GM12891 (cell line): ENCODE results near the gene WNT8B.

ENCODE experiments used
- DNase-seq: peaks from one replicate; pipeline ENCODE4 v3.0.0; 2011; ENCODE audit warnings: low spot score; ENCODE audit not compliant: insufficient read length
- FAIRE-seq: peaks from 2 replicates; lab custom pipeline; 2011; peaks lifted over from hg19 to GRCh38; lab: Jason Lieb, UNC
- PAX5 ChIP-seq: IDR thresholded peaks from 2 replicates; pipeline ENCODE4 v1.6.1; 2011; ENCODE audit warnings: low read length, moderate library complexity, mild to moderate bottlenecking; ENCODE audit not compliant: insufficient read depth, severe bottlenecking
- POLR2A ChIP-seq: IDR thresholded peaks from 2 replicates; pipeline ENCODE4 v1.6.1; 2011; ENCODE audit warnings: low read depth, low read length, control low read depth
- POLR2AphosphoS5 ChIP-seq: IDR thresholded peaks from 2 replicates; pipeline ENCODE4 v1.6.1; 2011; ENCODE audit warnings: low read depth, low read length, control low read depth
- POU2F2 ChIP-seq: IDR thresholded peaks from 2 replicates; pipeline ENCODE4 v1.6.1; 2011; ENCODE audit warnings: low read depth, mild to moderate bottlenecking, control low read depth, low read length, moderate library complexity
- SPI1 ChIP-seq: IDR thresholded peaks from 2 replicates; pipeline ENCODE4 v1.6.1; 2011; ENCODE audit warnings: low read depth, low read length, control low read depth
- TAF1 ChIP-seq: IDR thresholded peaks from 2 replicates; pipeline ENCODE4 v1.6.1; 2011; ENCODE audit warnings: low read depth, low read length, control low read depth

WNT8B gene

DNA sequence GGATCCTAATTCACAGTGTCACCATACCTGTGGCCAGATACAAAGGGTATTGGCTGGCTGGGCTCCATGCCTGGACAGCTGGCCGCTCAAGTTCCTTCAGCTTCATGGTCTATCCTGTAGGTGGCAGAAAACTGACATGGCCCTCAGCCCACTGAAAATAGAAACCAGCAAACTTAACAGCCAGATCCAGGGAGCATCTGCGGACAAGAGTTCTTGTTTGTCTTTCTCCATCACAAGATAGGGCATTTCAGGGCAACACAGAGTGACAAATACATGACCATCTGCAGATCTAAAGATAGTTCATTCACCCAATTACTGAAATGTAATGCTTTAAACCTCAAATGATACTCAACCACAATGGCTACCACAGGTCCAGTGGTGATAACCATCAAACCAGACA, 54.0 kb downstream of the WNT8B start:
- DNase-seq (no peak), FAIRE-seq (no peak)
- TF ChIP-seq TAF1 (no peak), POLR2AphosphoS5 (no peak), POLR2A (no peak), PAX5 (no peak), POU2F2 (no peak), SPI1 (no peak)

DNA sequence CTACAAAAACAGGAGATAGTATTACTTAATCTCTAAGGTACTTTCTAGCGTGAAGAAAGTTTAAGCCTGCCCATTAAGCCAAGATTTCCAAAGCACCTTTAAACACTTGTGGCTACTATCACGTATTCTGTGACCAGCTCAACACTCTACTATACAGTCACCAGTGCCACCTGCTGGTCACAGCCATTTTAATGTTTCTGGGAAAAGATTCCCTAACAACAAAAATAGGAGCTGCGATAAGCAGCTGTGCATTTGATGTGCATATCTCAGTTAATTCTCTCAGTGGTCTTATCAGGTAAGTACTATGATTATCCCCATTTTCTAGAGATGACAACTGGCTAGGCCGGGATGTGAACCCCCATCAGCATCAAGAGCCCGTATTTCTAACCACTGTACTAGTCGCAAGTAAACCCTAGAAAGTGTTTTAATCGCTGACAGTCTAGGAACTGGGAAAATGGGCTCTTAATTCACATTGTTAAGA, 56.0 kb downstream of the WNT8B start:
- DNase-seq (no peak), FAIRE-seq (peak; percentile 75)
- TF ChIP-seq POLR2AphosphoS5 (no peak), POLR2A (no peak), PAX5 (no peak)

DNA sequence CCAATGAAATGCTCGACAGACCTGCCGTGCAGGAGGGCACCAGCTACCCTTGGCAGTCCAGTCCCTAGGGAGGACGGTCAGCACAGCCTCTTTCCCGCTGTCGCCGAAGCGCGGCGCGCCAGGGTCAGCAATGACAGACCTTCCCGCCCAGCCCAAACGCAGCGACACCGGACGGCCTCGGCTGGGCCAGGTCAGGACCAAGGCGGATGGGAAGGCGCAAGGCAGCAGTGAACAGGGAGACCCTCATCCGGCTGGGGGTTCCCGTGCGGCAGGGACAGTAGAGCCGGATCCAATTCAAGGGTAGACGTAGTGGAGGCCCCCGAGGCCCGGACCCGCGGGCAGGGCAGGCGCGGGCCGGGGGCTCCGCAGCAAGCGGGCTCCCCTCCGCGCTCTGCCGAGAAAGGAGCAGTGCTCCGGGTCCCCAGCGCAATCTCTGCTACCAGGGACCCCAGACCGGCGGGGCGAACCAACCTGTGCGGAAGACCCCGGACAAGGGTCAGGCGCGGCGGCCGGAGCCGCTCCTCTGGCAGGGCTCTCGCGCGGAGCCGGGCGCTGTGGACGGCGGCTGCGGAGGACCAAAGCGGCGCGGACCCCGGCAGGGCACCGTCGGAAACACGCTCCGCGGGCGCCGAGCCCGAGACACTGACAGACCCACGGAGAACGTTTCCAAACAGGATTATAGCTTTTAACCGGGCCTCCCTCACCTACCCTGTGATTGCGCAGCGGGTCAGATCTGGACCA, 56.7 kb downstream of the WNT8B start, which contains the start of gene SEC31B:
Gene SEC31B, minus strand, starts transcription at position 551 of the 741 bp plus-strand sequence. CDS start 2,909 bp downstream, outside the sequence.
- no peak for TF ChIP-seq POU2F2
- peak; percentile 5 for FAIRE-seq
- no peak for DNase-seq

DNA sequence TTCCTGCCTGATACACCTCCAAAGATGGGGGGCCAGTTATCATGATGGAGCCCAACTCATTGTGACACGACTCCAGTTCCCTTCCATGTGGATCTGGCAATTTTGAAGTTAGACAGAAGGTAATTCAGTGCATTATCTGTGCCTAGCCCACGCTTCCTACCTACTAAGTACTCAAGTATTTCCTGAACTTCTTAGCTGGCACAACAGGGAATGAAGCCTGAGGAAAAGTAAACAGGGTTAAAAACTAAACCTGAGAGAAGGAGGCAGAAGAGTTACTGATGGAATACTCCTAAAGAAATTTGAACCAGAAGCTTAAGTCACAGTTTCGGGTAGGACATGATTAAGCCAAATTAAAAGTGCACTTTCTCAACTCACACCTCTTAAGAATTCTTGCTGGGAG, 58.0 kb downstream of the WNT8B start:
- FAIRE-seq (no peak), DNase-seq (no peak)
- no peak for TF ChIP-seq SPI1
- no peak for TF ChIP-seq PAX5
- no peak for TF ChIP-seq POU2F2
- TF ChIP-seq TAF1, result no peak

DNA sequence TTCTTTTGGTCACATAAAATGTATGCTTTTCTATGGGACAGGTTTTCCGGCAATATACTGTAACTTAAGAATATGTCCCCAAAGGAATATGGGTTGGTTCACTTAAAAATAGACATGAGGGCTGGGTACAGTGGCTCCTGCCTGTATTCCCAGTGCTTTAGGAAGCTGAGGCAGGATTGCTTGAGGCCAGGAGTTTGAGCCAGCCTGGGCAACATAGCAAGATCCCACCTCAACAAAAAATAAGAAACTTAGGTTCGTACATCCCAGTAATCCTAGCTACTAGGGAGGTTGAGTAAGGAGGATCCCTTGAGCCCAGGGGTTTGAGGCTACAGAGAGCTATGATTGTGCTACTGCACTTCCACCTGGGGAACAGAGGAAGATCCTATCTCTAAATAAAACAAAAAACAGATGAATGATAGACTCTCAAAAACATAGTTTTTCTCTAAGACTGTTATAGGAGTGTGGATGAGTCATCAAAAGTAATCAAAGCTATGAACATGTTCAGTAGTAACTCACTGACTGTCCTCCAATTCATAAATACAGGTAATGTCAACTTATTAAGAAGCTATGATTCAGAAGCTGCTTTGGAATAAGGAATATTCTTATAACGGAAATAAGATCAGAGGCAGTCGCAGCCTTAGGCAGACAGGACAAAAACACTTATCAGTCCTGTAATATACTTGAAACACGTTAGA, 59.4 kb downstream of the WNT8B start:
- FAIRE-seq (no peak), DNase-seq (no peak)
- TF ChIP-seq POLR2AphosphoS5 (no peak), SPI1 (no peak), POLR2A (no peak), PAX5 (no peak), POU2F2 (no peak), TAF1 (no peak)

DNA sequence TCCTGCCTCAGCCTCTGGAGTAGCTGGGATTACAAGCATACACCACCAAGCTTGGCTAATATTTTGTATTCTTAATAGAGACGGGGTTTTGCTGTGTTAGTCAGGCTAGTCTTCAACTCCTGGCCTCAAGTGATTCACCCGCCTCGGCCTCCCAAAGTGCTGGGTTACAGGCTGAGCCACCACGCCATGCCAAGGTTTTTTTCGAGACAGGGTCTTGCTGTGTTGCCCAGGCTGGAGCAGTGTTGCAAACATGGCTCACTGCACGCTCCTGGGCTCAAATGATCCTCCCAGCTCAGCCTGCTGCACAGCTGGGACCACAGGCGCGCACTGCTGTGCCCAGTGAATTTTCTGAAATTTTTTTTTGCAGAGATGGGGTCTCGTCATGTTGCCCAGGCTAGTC, 60.1 kb downstream of the WNT8B start:
- no peak for DNase-seq
- no peak for FAIRE-seq
- TF ChIP-seq POLR2A (no peak), PAX5 (no peak), TAF1 (no peak), POLR2AphosphoS5 (no peak), SPI1 (no peak)

DNA sequence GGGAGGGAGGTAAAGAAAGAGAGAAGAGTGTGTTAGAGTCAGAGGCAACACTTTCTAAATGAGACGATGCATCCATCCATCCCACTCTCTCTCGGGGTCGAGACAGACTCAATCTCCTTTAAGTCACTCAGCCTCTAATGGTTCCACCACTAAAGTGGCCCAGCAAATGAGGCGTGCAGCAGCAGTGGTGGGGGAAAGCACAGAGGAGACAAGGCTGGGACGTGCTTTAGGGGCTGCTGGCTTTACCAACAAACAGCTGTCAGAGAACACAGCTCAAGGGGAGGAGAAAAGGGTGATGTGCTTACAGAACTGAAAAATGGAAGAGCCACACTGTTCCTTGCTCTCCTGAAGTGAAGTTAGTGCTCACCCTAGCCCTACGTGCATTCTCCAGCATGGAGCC, 61.4 kb downstream of the WNT8B start:
- TF ChIP-seq PAX5, result no peak
- no peak for TF ChIP-seq SPI1
- no peak for TF ChIP-seq POLR2AphosphoS5
- no peak for TF ChIP-seq POLR2A
- no peak for TF ChIP-seq POU2F2
- TF ChIP-seq TAF1, result no peak
- no peak for DNase-seq
- FAIRE-seq, result no peak

DNA sequence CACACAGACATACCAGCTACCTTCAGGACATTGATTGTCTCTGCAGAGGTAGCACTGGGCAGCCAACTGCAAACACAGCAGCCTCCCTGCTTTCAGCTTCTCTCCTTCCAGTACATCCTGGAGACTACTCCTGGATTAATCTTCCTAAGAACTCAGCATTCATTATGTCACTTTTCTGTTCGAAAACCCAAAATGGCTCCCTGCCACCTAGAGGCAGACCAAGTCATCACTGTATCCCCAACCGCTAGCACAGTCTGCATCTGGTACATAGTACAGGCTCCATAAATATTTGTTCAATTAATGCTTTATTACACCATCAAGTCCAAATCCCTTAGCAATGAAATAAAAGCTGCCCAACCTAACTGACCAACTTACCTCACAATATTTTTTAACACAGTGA, 61.8 kb downstream of the WNT8B start:
- FAIRE-seq, result no peak
- no peak for TF ChIP-seq POLR2A
- TF ChIP-seq POU2F2, result no peak
- TF ChIP-seq SPI1, result no peak
- no peak for TF ChIP-seq TAF1
- TF ChIP-seq PAX5, result no peak
- TF ChIP-seq POLR2AphosphoS5, result no peak
- DNase-seq, result no peak

DNA sequence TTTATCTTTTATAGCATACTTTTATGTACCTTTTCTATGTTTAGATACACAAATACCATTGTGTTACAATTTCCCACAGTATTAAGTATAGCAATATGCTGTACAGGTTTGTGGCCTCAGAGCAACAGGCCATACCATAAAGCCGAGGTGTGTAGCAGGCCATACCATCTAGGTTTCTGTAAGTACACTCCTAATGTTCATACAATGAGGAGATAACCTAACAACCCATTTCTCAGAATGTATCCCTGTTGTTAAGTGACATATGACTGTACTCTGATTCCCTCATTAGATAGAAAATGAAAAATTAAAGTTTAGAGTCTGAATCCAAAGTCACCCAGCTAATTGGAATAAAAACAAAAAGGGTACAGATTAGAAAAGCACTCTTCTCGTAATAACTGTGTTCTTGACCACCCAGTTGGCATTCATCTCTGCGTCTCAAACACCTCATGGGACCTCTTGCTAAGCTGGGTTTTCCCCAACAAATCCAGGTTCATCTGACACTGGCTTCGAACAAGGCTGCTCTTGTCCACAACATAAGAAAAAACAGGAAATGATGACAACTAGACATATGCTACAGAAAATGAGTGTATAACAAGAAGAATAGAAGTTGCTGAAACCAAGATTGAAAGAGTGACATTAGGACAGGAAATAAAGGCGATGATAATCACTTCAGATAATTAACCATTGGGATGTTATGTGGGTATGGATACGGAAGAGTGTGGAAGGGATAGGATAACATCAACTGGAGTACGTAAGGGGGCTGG, 65.5 kb downstream of the WNT8B start:
- peak; percentile 48 for FAIRE-seq
- peak; percentile 46; the same call in 1 of the 2 replicates for TF ChIP-seq SPI1
- TF ChIP-seq POLR2AphosphoS5, result no peak
- no peak for DNase-seq

DNA sequence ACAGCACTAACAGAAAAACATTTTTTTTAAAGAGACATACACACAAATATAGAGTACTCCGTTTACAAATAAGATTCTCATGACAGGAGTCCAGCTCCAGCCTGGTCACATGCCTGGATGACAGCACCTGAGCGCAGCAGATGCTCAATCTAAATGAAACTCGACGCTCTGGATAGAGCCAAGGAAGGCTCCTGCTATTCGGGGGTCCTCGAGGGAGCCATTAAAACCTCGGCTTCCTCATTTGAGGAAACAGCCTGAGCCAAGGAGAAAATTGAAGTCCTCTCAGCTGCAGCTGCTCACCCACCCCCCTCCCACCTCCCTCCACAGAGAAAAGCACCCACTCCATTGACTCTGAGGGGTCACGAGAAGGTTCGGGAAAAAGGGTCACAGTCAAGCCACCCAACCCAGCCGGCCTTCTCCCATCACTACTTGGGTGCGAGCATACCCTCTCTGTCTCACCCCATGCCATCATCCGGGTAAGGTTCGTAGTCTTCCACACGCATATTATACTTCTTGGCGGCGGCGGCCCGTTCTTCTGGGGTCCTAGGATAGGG, 66.2 kb downstream of the WNT8B start:
- FAIRE-seq, result no peak
- DNase-seq, result no peak
- TF ChIP-seq POLR2AphosphoS5 (no peak), SPI1 (0 out of 2 replicates have a peak, but pooled peaks have one; percentile 13)
